ENCODE data around the gene ALPL.

GRCh38 chr1:21616372-21616771 is 107.1 kb downstream of the ALPL start:
- TF ChIP-seq ZBTB8A (tag by site-specific recombination; IDR thresholded peaks at IDR 0.05) (no peak), ZNF138 (tag by site-specific recombination; IDR thresholded peaks at IDR 0.05; ENCODE audit: borderline replicate concordance) (no peak)
